H7 (cell line): ENCODE data around the gene ERBB4. TPM values are rescaled to one million over a fixed set of nuclear protein-coding genes. Genes with fewer than 3 reads are reported as not detected.

Source experiments
- DNase-seq: peaks from one replicate; pipeline ENCODE4 v3.0.0; 2012
- H3K27me3 ChIP-seq: 2 replicates; pipeline ENCODE4 v1.6.0; 2011; ENCODE audit warnings: mild to moderate bottlenecking, low read length; ENCODE audit not compliant: control insufficient read depth, insufficient read depth
- H3K36me3 ChIP-seq: replicated peaks from 2 replicates; pipeline ENCODE4 v1.5.1; 2011; ENCODE audit warnings: low read length; ENCODE audit not compliant: control insufficient read depth, insufficient read depth
- H3K4me3 ChIP-seq: 2 replicates; pipeline ENCODE4 v1.5.1; 2011; ENCODE audit warnings: low read depth, mild to moderate bottlenecking, control low read depth, low read length, moderate library complexity; ENCODE audit not compliant: insufficient read depth
- total RNA-seq: library from RNA; depleted of rRNA; stranded (reverse); fragments of >200 nt; shearing (Covaris generic); gene quantifications from 2 replicates; pipeline ENCODE4 v1.2.3, GENCODE V29; 2014

ERBB4 gene
- total RNA-seq, 1 experiment from 2014 or later, result 5.7 TPM

DNA sequence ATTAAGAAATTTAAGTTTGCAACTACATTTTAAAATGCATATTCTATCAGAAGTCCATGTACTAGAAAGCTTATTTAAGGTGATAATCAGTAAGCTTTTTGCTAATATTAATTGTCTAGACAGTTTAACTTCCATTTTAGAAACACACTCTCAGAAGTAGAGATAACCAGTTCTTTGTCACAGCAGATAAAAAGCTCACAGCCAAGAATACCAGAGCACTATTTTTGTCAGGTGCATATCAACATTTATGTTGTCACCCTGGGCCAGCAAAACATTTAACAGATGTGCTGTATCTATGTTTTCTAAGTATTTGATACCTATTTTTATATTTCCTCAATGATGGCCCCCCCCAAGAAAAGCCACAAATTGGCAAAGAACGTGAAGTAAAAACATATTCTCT lies 192.6 kb downstream of the ERBB4 start:
- DNase-seq, result no peak
- H3K36me3 ChIP-seq, result no peaks in the 10 kb centered on the region
- no peaks in the 10 kb centered on the region for H3K27me3 ChIP-seq
- H3K4me3 ChIP-seq, result no peak overlapping the region

DNA sequence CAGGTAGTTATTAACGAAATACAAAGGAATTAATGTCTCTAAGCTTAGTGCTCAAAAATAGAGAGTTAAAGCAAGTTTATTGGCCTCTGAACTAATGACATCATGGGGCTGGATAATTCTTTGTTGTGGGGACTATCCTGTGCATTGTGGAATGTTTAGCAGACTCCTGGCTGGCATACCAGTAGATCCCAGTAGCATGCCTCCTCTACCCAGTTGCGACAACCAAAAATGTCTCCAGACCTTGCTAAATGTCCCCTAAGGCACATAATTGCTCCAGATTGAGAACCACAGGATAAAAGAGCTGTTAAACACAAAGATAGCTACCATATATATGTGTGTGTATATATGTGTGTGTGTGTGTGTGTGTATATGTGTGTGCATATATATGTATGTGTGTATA lies 194.5 kb downstream of the ERBB4 start:
- no peaks in the 10 kb centered on the region for H3K36me3 ChIP-seq
- H3K27me3 ChIP-seq, result no peaks in the 10 kb centered on the region
- DNase-seq, result no peak

DNA sequence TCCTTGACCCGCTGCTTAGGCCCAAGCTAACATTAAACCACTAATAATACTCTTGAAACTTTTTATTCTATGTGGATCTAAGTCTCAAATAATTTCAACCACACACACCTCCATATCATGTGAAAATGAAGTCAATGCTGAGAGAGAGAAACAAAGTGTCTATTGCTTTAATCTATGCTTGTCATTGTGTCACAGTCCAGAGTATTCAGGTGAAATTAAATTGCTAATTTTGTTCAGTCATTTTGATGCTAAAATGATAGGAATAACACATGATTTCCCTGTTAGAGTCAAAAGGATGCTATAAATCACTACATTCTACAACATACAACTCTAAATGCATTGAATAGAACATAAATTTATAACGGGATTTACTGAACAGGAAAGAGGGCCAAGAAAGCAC lies 195.4 kb downstream of the ERBB4 start:
- Histone ChIP-seq H3K4me3 (no peak overlapping the region), H3K36me3 (no peaks in the 10 kb centered on the region), H3K27me3 (no peaks in the 10 kb centered on the region)
- no peak for DNase-seq

More for the DNA sequence above, 194.5 kb downstream of the ERBB4 start:
- H3K4me3 ChIP-seq, result no peak overlapping the region

DNA sequence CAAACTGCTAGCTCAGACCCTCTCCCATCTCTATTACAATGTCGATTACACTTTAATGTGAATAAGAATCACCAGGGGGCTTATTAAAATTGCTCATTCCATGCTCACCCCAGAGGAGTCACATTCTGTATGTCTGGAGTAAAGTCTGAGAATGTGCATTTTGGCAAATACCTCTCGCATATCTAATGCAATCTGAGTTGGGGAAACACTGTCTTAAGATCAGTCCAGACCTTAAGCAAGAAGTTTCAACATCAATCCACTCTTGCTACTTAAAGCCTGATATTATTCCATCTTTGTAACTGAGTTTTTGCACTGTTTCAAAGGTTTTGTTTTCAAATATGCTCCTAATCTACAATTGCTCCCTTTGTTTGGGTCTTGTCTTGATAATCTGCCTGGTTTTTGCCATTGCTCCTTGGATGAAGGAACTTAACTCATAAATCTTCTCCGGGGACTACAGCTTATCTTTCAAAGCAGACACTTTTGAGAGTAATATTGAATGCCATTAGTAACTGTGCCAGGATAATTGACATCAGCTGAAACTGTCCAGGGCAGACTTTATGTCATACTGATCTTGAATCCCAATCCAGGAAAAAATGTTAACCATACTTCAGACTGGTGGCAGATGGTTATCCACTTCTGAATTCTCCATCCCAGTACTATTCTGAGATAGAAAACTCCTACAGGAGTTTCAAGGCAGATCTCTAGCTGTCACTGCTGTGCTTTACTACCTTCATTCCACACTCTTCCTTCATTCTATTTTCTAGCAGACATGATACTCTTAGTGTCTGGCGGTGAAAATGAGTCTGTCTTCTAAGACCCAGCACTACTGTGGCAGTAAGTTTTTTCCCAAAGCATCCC lies 200.9 kb downstream of the ERBB4 start:
- no peak for DNase-seq
- Histone ChIP-seq H3K27me3 (no peaks in the 10 kb centered on the region), H3K36me3 (no peaks in the 10 kb centered on the region), H3K4me3 (no peak overlapping the region)

DNA sequence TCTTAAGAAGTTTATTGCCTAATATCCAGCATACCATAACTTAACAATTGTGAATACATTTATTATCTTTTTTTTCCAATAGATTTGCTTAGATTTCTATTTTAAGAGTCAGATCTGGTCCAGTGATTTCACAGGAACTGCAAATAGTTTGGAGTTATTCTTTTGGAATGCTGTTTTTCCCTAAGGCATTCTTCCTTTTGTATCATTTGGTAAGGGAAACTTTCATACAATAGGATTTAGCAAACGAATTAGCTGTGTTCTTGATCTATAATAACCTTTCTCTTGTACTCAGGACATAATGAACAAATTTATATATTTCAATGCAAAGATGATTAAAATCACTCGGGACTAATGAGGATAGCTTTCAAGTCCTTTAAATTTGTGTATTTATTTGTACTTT lies 201.6 kb downstream of the ERBB4 start:
- Histone ChIP-seq H3K4me3 (no peak overlapping the region), H3K27me3 (no peaks in the 10 kb centered on the region), H3K36me3 (no peaks in the 10 kb centered on the region)
- no peak for DNase-seq

DNA sequence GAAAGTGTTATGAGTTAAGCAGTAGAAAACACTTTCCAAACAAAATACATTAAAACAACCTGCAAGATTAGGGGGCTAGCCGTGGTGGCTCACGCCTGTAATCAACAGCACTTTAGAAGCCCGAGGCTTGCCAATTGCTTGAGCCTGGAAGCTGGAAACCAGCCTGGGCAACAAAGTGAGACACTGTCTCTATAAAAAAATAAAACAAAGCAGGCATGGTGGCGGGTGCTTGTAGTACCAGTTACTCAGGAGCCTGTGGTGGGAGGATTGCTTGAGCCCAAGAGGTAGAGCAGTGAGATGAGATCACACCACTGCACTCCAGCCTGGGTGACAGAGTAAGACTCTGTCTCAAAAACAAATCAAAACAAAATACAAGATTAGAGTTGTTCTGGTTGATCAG lies 208.3 kb downstream of the ERBB4 start:
- Histone ChIP-seq H3K4me3 (no peak overlapping the region), H3K36me3 (no peaks in the 10 kb centered on the region), H3K27me3 (no peaks in the 10 kb centered on the region)
- no peak for DNase-seq

DNA sequence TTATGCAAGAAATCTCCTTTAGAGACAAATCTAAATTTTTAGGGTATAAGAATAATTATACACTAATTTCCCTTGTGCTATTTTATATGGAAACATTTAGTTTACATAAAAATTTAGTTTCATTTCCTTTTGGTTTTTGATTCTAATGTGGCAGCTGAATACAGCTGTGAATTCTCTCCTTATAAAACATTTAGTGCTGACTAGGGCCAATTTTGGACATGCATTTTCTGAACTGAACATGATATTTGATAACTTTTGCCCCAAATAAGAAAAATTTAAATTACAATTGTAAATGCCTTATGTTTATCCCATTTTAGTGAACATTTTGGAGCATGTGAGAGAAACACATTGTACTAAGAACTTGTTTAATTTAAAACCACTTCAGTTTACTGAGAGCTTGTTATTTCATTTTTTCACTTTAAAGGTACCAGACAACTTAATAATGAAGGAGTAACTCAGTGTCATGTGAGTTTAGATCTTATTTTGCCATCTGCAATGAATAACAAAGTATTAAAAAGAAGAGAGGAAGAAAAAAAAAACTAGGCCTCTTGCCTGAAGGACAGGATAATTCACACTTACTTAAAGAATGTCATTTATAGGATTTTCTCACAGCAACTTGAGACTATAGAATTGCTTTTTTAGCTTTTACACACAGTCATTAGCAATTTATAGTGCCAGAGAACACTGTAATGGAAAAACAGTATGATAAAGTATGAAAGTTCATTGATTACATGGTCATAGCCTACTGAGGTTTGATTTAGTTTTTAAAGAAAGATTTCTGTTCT lies 209.7 kb downstream of the ERBB4 start:
- H3K36me3 ChIP-seq, result no peaks in the 10 kb centered on the region
- no peak overlapping the region for H3K4me3 ChIP-seq
- H3K27me3 ChIP-seq, result no peaks in the 10 kb centered on the region
- no peak for DNase-seq

DNA sequence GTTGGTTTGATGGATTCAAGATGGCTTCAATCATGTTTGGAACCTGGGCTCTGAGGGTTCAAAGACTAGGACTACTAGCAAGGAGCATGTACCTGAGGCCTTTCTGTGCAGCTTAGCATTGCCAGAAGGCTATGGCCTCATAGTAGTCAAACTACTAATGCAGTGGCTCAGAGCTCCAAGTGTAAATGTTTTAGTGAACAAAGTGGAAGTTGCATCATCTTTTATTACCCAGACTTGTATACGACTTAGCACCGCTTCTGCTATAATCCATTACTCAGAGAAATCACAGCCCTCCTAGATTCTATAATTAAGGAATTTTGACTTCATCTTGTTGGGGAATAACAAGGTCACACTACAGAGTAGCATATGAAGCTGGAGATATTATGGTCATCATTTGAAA lies 210.5 kb downstream of the ERBB4 start:
- Histone ChIP-seq H3K27me3 (no peaks in the 10 kb centered on the region), H3K36me3 (no peaks in the 10 kb centered on the region), H3K4me3 (no peak overlapping the region)
- DNase-seq, result no peak

DNA sequence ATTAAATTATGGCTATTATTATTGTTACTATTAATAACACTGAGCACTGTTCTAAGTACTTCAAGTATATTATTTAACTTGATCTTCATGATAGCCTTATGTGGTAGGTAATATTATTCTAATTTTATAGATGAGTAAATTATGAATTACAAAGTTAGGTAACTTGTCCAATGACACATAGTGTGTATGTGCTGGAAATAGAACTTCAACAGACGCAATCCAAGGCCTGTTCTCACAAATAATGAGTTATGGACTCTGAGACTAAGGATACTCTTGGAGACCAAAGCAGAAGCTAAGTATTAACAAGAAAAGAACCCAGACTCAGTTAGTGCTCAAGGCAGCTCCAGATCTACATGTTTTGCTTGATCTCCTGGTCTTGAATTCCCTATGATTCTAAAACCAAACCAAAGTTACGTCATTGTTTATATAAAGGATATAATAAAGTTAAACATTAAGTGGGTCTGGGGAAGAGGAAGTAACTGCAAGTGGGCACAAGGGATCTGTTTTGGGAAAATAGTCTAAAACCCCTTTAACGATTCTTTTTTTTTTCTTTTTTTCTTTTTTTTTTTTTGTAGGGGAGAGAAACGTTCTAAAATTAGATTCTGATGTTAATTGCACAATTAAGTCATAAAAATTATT lies 211.3 kb downstream of the ERBB4 start:
- H3K27me3 ChIP-seq, result no peaks in the 10 kb centered on the region
- H3K4me3 ChIP-seq, result no peak overlapping the region
- H3K36me3 ChIP-seq, result no peaks in the 10 kb centered on the region
- DNase-seq, result no peak

DNA sequence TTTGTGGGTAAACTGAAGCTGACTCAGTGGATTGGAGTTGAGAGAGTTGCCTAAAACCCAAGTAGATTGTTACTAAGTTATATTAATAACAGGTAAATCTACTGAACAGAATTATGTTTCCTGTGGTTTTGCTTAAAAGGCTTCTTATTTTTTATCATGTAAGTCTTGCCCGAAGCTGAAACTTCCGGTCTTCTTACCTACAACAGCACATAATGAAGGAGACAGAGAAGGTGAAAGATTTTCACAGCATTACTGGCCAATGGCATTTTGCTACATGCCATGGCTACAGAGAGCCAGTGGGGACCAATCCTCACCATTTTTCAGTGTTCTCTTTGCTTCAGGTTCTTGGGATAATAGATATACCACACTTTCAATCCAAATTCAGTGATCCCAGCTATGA lies 220.0 kb downstream of the ERBB4 start:
- no peak for DNase-seq
- H3K36me3 ChIP-seq, result no peaks in the 10 kb centered on the region

DNA sequence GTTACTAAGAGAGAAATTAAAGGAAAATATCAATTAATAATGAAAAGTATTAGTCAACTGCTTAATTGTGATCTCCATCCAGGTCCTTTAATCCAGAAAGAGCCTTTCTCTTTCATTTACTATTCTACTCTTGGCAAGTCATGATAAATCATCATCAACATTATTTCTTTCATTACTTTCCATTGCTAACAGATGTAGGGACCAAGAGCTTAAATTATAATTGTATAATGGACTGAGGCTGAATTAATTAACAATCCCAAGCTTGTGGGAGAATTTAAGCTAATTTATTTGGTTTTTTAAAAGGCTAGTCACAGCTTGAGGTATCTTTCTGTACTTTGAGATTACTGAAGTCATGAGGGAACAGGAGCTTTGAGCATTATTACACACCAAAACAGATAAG lies 223.9 kb downstream of the ERBB4 start:
- H3K27me3 ChIP-seq, result no peaks in the 10 kb centered on the region
- H3K4me3 ChIP-seq, result no peak overlapping the region
- H3K36me3 ChIP-seq, result no peaks in the 10 kb centered on the region
- no peak for DNase-seq

More for the DNA sequence above, 220.0 kb downstream of the ERBB4 start:
- no peak overlapping the region for H3K4me3 ChIP-seq
- H3K27me3 ChIP-seq, result no peaks in the 10 kb centered on the region

DNA sequence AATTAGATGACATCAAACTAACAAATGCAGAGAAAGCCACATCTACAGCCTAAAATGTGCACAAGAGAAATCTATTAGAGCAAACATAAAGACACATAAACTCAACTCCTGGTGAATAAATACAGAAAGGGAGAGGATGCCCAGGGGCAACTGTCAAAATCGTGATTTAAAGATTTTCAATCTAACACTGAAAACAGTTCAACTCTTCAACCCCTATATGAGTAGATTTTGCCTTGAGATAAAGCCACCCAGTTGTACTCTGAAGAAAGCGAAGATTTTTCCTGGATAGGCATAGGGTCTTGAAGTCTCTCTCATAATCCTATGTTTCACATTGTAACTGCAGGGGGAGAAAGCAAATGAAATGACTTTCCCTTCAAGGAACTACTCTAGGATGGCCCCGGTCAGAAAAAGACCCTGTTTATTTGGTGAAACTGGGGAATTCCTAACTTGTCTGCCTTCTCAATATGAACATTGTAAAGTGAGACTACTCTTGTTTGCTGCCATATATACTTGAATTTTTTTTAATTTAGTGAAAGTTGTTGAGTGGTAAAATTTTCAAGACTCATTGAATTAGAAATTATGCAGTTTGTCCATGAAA lies 226.7 kb downstream of the ERBB4 start:
- Histone ChIP-seq H3K27me3 (no peaks in the 10 kb centered on the region), H3K36me3 (no peaks in the 10 kb centered on the region), H3K4me3 (no peak overlapping the region)
- DNase-seq, result no peak

DNA sequence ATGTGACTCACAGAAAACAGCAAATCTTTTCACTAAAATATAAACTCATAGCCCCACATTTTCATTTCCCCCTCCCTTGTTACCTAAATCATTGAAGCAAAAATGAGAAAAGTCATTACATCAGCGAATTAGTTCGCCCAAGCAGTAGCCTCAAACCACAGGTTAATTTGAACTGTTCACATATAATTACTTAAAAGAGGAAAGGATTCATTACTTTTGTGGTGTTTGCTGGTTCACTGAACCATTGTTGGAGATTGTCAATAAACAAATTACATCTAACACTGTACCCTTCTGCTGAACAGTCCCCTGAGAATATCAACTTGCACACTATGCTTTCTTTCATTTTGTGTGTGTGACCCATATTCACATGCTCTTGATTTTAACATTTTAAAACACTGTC lies 238.7 kb downstream of the ERBB4 start:
- H3K4me3 ChIP-seq, result no peak overlapping the region
- H3K36me3 ChIP-seq, result no peaks in the 10 kb centered on the region
- H3K27me3 ChIP-seq, result no peaks in the 10 kb centered on the region
- no peak for DNase-seq

DNA sequence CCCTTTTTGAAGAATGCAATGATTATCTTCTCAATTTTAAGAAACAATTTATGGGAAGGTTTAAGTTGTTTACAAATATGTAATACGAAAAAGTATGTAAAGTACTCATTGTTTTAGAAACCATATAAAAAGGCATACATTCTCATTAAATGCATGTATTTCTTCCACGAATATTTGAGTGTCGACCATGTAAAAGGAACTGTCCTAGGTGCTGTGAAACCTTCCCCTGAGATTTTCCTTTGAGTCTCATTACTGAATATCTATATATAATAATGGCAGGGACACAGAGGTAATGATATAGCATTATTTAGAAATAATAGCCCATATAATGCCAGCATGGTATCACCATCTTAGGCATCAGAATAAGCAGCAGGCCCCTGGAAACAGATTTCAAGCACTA lies 239.3 kb downstream of the ERBB4 start:
- Histone ChIP-seq H3K27me3 (no peaks in the 10 kb centered on the region), H3K4me3 (no peak overlapping the region), H3K36me3 (no peaks in the 10 kb centered on the region)
- DNase-seq, result no peak
